GM10248 (cell line): ENCODE measurements around the gene ARID5A.

Experiments used
- CTCF ChIA-PET: fragments of 300-600 bp; sonication (Branson Sonifier 250); formaldehyde crosslinking; extraction: SDS; loops from one replicate; lab custom pipeline; 2021; ENCODE audit warnings: antibody characterized with exemption; lab: Yijun Ruan, JAX
- POLR2A ChIA-PET: fragments of 350-650 bp; sonication (Branson Sonifier 250); formaldehyde crosslinking; extraction: SDS; loops from one replicate; lab custom pipeline; 2020; ENCODE audit warnings: antibody characterized with exemption; lab: Yijun Ruan, JAX
- DNase-seq: peaks from one replicate; pipeline ENCODE4 v3.0.0; 2012; ENCODE audit errors: extremely low spot score
- TF ChIP-seq, protein P1 (sequence below): IDR thresholded peaks from 2 replicates; pipeline ENCODE4 v1.5.1; 2012; ENCODE audit warnings: mild to moderate bottlenecking, low read depth; ENCODE audit errors: extremely low read depth, missing control alignments, control extremely low read depth

Gene ARID5A

DNA sequence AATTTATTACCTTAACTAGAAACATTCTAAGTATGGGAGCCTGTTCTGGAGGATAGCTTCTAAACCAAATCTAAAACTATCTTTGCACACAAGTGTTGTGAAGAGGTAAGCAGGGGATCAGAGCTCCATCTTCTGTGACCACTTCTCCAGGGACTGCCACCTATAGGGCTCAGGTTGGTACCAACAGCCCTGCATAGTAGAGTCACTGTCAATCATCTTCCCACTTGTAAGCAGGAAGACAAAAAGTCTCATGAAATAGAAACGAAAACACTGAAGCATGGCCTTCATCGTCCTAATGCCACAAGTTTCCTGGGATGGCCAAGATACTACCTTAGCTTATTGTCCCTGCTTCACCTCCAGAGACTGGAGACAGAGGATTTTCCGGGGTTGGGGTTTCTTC is 57.7 kb downstream of the ARID5A start:
- TF ChIP-seq, protein P1, sequence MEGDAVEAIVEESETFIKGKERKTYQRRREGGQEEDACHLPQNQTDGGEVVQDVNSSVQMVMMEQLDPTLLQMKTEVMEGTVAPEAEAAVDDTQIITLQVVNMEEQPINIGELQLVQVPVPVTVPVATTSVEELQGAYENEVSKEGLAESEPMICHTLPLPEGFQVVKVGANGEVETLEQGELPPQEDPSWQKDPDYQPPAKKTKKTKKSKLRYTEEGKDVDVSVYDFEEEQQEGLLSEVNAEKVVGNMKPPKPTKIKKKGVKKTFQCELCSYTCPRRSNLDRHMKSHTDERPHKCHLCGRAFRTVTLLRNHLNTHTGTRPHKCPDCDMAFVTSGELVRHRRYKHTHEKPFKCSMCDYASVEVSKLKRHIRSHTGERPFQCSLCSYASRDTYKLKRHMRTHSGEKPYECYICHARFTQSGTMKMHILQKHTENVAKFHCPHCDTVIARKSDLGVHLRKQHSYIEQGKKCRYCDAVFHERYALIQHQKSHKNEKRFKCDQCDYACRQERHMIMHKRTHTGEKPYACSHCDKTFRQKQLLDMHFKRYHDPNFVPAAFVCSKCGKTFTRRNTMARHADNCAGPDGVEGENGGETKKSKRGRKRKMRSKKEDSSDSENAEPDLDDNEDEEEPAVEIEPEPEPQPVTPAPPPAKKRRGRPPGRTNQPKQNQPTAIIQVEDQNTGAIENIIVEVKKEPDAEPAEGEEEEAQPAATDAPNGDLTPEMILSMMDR: no peak
- POLR2A ChIA-PET: no interaction called here
- DNase-seq: no peak
- CTCF ChIA-PET: interaction anchor here (0.9 to 3.5 kb wide), 10 partner anchors 9 to 40 kb away, joined by 3 to 25 read pairs (median 4); no protein-coding TSS in a partner anchor

DNA sequence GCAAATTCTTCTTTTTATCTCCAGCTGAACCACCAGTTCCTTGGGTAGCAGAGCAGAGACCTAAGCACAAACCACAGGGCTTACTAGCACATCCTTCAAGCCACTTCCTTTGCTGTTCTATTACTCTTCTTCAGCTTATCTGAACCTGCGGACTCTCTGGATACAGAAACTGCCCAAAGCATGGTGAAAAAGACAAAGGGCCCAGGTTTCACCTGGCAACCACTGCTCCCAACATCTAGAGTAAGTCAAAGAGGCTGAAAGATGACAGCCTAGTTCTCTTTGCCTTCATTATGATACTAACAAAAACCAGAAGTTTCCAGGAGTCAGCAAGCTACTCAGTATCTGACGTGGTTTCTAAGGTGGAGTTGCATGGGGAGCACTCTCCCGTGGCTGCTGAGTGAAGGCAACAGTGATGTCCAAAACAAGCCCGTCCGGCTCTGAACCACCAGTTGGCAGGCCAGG is 58.2 kb downstream of the ARID5A start:
- no peak for DNase-seq
- TF ChIP-seq, protein P1: no peak
- POLR2A ChIA-PET: no interaction called here
- CTCF ChIA-PET: interaction anchor here (0.9 to 3.5 kb wide), 8 partner anchors 9 to 40 kb away, joined by 3 to 25 read pairs (median 6); no protein-coding TSS in a partner anchor

DNA sequence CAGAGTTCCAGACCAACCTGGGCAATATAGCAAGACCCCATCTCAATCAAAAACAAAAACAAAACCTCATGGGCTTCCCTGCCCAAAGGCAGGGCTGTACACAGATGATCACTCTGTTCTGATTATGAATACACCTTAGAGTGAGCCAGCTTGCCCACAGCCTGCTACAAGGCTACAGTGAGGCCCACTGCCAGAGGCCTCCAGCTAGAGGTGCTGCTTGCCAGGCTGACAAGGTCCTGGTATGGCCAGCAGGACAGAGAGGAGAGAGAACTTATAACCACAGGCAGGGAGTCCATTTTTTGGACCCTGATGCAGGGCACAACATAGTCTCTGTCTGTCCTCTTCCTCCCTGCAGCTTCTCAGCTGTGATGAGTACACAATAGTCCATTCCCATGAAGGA is 60.0 kb downstream of the ARID5A start:
- CTCF ChIA-PET: no interaction called here
- TF ChIP-seq, protein P1: no peak
- DNase-seq: no peak
- POLR2A ChIA-PET: no interaction called here

DNA sequence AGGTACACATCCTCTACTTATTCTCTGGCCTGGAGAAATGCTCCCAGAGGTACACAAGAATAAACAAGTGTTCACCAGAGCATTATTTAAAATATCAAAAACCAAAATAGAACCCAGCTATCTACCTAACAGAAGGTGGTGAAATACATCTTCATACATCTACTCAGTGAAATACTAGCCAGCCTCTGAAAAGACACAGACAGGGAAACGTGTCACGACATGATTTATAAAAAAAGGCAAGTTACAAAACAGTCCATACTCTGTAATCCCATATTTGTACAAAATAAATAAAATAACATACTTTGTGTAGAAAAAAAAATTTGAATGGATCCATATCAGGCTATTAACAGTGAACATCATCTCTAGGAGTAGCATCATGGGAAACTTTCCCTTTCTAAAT is 63.4 kb downstream of the ARID5A start:
- no peak for DNase-seq
- ChIA-PET POLR2A (no interaction called here), CTCF (interaction anchor here (1.0 to 2.5 kb wide), 6 partner anchors 9 to 94 kb away, joined by 3 to 9 read pairs (median 4); no protein-coding TSS in a partner anchor)
- TF ChIP-seq, protein P1: no peak

GRCh38 chr2:96601382-96602292 is 65.1 kb downstream of the ARID5A start:
- no peak for DNase-seq
- ChIA-PET CTCF (interaction anchor here (0.9 to 1.8 kb wide), 4 partner anchors 26 to 92 kb away, joined by 3 to 5 read pairs (median 3); no protein-coding TSS in a partner anchor), POLR2A (no interaction called here)
- TF ChIP-seq, protein P1: no peak
